Heart right ventricle (tissue), 16 donors: ENCODE measurements around the gene FGFRL1. TPM values are rescaled to one million over a fixed set of nuclear protein-coding genes. Genes with fewer than 3 reads are reported as not detected.

Source experiments
- ATAC-seq, 8 donors: fragments of 200-7000 bp; cut with Tn5 transposase; one replicate each; pipeline ENCODE4 v1.9.1; 2020; ENCODE audit warnings: mild to moderate bottlenecking in 8 of 8, moderate library complexity in 8 of 8, moderate number of reproducible peaks in 1 of 8
- DNase-seq, 2 donors: peaks; one replicate each; pipeline ENCODE4 v3.0.0-alpha.2; 2020
- H3K27ac ChIP-seq, 10 donors: fragments of 200-600 bp; sonication (generic) in 2 of 10; one replicate each; pipeline versions ENCODE4 v1.5.0 to v1.8.0; 2020 to 2022; ENCODE audit warnings: mild to moderate bottlenecking in 3 of 10
- H3K27me3 ChIP-seq, 7 donors: fragments of 200-600 bp; one replicate each; pipeline ENCODE4 v1.8.0; 2021 to 2022; ENCODE audit warnings: mild to moderate bottlenecking in 2 of 7
- H3K36me3 ChIP-seq, 9 donors: fragments of 200-600 bp; sonication (generic) in 1 of 9; one replicate each; pipeline versions ENCODE4 v1.5.0 to v1.8.0; 2020 to 2022; ENCODE audit warnings: mild to moderate bottlenecking in 2 of 9
- H3K4me1 ChIP-seq, 9 donors: fragments of 200-600 bp; sonication (generic) in 1 of 9; one replicate each; pipeline versions ENCODE4 v1.5.0 to v1.8.0; 2020 to 2022; ENCODE audit warnings: mild to moderate bottlenecking in 4 of 9
- H3K4me3 ChIP-seq, 10 donors: fragments of 200-600 bp; sonication (generic) in 2 of 10; one replicate each; pipeline versions ENCODE4 v1.5.0 to v1.8.0; 2020 to 2022; ENCODE audit warnings: mild to moderate bottlenecking in 7 of 10, moderate library complexity in 2 of 10
- H3K9me3 ChIP-seq, 11 donors: fragments of 200-600 bp in 10 of 11; sonication (generic) in 2 of 11; one replicate each; pipeline versions ENCODE4 v1.5.0 to v1.8.0; 2013 to 2022; ENCODE audit warnings: mild to moderate bottlenecking in 2 of 11, control low read depth in 1 of 11, moderate library complexity in 1 of 11
- WGBS, 2 donors: extraction: QIAGEN DNeasy Blood & Tissue Kit; methylation state at CpG; one replicate each; pipeline ENCODE4 v1.1.7; 2013; ENCODE audit warnings: inconsistent platforms in 1 of 2; 5-methylcytosine and 5-hydroxymethylcytosine counted together
- intact Hi-C, 10 donors: fragments of 100-400 bp; cut with DNase I; formaldehyde crosslinking; loops; one replicate each; pipeline versions ENCODE4 v1.11.1 to v1.14.2; 2022
- polyA plus RNA-seq, 2 donors: library from polyadenylated mRNA; stranded (reverse); fragments of 200-250 nt; gene quantifications; one replicate each; pipeline ENCODE4 v1.2.3, GENCODE V29; 2013
- total RNA-seq, 10 donors: library from RNA; stranded (reverse); fragmentation: NEBNext Ultra II Directional in 3 of 10; extraction: Animal tissue kit (Norgen Biotek cat#: 25700) in 3 of 10; gene quantifications; one replicate each; pipeline versions ENCODE4 v1.2.1 to v1.2.4, GENCODE V29; 2021 to 2023
- TF ChIP-seq, protein P1 (sequence below), 9 donors: fragments of 200-600 bp; sonication (generic) in 2 of 9; IDR thresholded peaks; one replicate each; pipeline versions ENCODE4 v1.5.0 to v1.8.0; 2021 to 2022; ENCODE audit warnings: antibody characterized with exemption in 9 of 9, mild to moderate bottlenecking in 5 of 9, moderate library complexity in 1 of 9
- donor health status: Arrhythmogenic right ventricular cardiomyopathy.
- donor health status: ischemic (EF 13 %, LVEDD 7.1; RV severe dilation, severe dysfunction).
- donor health status: healthy with polysubstance abuse.
- donor health status: DM: no; HTN: yes; CAD: no.
- donor health status: DM: no; HTN: no; CAD: no.
- donor health status: ischemic (EF 25% LVEDD 6.9; RV normal size, moderate dysfunction).
- donor health status: ischemic (EF 25% LVEDD 5.7; RV mildly dilated, moderate dysfunction).
- donor health status: healthy.
- donor health status: DM: yes; HTN: yes; CAD: no.
- donor health status: Ischemic cardiomyopathy.
- donor health status: ischemic (EF 35%, LVEDD 5.7; RV mildly dilated, moderate dysfunction).
- donor health status: nonischemic (EF 11% LVEDD 7.7; RV severe dilation, severe dysfunction).
- donor health status: DM: yes; HTN: yes; CAD: no.
- donor health status: PGD.
- donor health status: ischemic (EF 29% LVEDD 5.4; RV normal size, mild dysfunction).
- donor health status: nonischemic (EF 23%, LVEDD 6.1; RV moderate dilation, normal function).

FGFRL1 gene
- total and polyA plus RNA-seq, 12 donors: 17.1 to 36.6 (median 26.0) TPM

GRCh38 chr4:1072830-1073446, 61.5 kb downstream of the FGFRL1 start:
- Histone ChIP-seq H3K27ac (no peak overlapping the region), H3K36me3 (no peaks in the 10 kb centered on the region), H3K4me1 (peaks cover 0 to 6% (median 0%) of the 10 kb centered on the region in 9 donors), H3K9me3 (peaks cover 0 to 7% (median 0%) of the 10 kb centered on the region in 11 donors), H3K4me3 (no peak overlapping the region), H3K27me3 (peaks cover 0 to 29% (median 20%) of the 10 kb centered on the region in 7 donors)
- WGBS, 2 donors: 26 to 27% methylated on average over 11 of the region's 11 CpGs
- TF ChIP-seq, protein P1, sequence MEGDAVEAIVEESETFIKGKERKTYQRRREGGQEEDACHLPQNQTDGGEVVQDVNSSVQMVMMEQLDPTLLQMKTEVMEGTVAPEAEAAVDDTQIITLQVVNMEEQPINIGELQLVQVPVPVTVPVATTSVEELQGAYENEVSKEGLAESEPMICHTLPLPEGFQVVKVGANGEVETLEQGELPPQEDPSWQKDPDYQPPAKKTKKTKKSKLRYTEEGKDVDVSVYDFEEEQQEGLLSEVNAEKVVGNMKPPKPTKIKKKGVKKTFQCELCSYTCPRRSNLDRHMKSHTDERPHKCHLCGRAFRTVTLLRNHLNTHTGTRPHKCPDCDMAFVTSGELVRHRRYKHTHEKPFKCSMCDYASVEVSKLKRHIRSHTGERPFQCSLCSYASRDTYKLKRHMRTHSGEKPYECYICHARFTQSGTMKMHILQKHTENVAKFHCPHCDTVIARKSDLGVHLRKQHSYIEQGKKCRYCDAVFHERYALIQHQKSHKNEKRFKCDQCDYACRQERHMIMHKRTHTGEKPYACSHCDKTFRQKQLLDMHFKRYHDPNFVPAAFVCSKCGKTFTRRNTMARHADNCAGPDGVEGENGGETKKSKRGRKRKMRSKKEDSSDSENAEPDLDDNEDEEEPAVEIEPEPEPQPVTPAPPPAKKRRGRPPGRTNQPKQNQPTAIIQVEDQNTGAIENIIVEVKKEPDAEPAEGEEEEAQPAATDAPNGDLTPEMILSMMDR (IDR thresholded peaks at IDR 0.05): peak in 8 of 9 donors; percentile 16 to 67 (median 57)
- peak in 1 of 2 donors; percentile 37 for DNase-seq
- ATAC-seq: peak in 5 of 8 donors; percentile 46 to 69 (median 57)
- intact Hi-C loops: no loop called here

GRCh38 chr4:1074077-1074476, 62.7 kb downstream of the FGFRL1 start:
- intact Hi-C loops: no loop called here
- Histone ChIP-seq H3K9me3 (peaks cover 0 to 7% (median 0%) of the 10 kb centered on the region in 11 donors), H3K4me1 (peaks cover 0 to 6% (median 0%) of the 10 kb centered on the region in 9 donors), H3K36me3 (no peaks in the 10 kb centered on the region), H3K27ac (no peak overlapping the region), H3K27me3 (peaks cover 0 to 30% (median 18%) of the 10 kb centered on the region in 7 donors), H3K4me3 (no peak overlapping the region)
- TF ChIP-seq, protein P1 (IDR thresholded peaks at IDR 0.05): no peak
- DNase-seq (no peak), ATAC-seq (peak in 2 of 8 donors; percentile 22 to 30)
- 80 to 82% methylated on average over 9 of the region's 9 CpGs for WGBS, 2 donors

GRCh38 chr4:1075225-1075624, 63.8 kb downstream of the FGFRL1 start:
- DNase-seq: no peak
- no peak for ATAC-seq
- Histone ChIP-seq H3K27ac (no peak overlapping the region), H3K4me3 (no peak overlapping the region), H3K36me3 (no peaks in the 10 kb centered on the region), H3K9me3 (peaks cover 0 to 7% (median 0%) of the 10 kb centered on the region in 11 donors), H3K4me1 (peaks cover 0 to 6% (median 0%) of the 10 kb centered on the region in 9 donors), H3K27me3 (peaks cover 0 to 35% (median 17%) of the 10 kb centered on the region in 7 donors)
- intact Hi-C loops: no loop called here
- TF ChIP-seq, protein P1 (IDR thresholded peaks at IDR 0.05): no peak
- 71 to 77% methylated on average over 7 of the region's 7 CpGs for WGBS, 2 donors

GRCh38 chr4:1075809-1076699, 64.6 kb downstream of the FGFRL1 start:
- H3K4me1 ChIP-seq: peaks cover 0 to 6% (median 0%) of the 10 kb centered on the region in 9 donors
- DNase-seq (no peak), ATAC-seq (no peak)
- peaks cover 0 to 7% (median 0%) of the 10 kb centered on the region in 11 donors for H3K9me3 ChIP-seq
- intact Hi-C loops: no loop called here
- H3K4me3 ChIP-seq: no peak overlapping the region
- TF ChIP-seq, protein P1 (IDR thresholded peaks at IDR 0.05): no peak
- H3K36me3 ChIP-seq: no peaks in the 10 kb centered on the region
- no peak overlapping the region for H3K27ac ChIP-seq
- WGBS, 2 donors: 72 to 77% methylated on average over 11 of the region's 11 CpGs
- peaks cover 0 to 42% (median 22%) of the 10 kb centered on the region in 7 donors for H3K27me3 ChIP-seq
